GM12874 (cell line): ENCODE measurements around the gene DVL1.

Experiments
- TF ChIP-seq, protein P1 (sequence below): IDR thresholded peaks from 2 replicates; pipeline ENCODE4 v1.5.1; 2011; ENCODE audit warnings: low read depth, mild to moderate bottlenecking, control low read depth, low read length, moderate library complexity; ENCODE audit not compliant: insufficient read depth

Gene DVL1

DNA sequence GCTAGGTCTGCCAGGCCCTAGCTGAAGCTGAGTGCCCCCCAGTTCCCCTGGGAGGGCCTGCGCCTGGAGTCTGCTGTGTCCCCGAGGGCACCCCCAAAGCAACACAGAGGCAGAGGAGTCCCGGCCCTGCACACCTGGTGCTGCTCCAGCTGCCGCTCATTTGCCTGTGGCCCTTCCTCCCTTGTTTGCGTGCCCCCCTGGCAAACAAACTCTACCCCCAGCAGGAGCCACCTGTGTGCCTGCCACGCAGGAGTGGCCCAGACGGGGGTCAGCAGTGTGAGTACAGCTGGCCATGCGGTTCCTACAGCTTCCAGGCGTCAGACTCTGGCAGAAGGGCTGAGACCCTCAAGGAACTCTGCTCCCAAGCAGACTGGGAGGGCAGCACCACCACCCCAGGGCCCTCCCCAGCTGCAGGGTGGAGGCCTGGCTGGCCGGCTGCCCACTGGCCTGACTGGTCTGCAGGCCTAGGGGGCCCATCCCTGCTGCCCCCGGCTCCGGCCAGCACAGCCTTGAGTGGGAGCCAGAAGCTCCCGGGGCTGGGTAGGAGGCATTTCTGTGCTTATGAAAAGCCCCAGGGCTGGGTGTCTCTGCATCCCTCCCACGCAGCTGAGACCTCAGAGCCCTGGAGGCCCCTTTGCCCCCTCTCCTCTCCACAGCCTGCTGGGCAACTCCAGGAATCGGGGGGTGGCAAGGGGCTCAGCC, 18.7 kb downstream of the DVL1 start:
- TF ChIP-seq, protein P1, sequence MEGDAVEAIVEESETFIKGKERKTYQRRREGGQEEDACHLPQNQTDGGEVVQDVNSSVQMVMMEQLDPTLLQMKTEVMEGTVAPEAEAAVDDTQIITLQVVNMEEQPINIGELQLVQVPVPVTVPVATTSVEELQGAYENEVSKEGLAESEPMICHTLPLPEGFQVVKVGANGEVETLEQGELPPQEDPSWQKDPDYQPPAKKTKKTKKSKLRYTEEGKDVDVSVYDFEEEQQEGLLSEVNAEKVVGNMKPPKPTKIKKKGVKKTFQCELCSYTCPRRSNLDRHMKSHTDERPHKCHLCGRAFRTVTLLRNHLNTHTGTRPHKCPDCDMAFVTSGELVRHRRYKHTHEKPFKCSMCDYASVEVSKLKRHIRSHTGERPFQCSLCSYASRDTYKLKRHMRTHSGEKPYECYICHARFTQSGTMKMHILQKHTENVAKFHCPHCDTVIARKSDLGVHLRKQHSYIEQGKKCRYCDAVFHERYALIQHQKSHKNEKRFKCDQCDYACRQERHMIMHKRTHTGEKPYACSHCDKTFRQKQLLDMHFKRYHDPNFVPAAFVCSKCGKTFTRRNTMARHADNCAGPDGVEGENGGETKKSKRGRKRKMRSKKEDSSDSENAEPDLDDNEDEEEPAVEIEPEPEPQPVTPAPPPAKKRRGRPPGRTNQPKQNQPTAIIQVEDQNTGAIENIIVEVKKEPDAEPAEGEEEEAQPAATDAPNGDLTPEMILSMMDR: no peak

DNA sequence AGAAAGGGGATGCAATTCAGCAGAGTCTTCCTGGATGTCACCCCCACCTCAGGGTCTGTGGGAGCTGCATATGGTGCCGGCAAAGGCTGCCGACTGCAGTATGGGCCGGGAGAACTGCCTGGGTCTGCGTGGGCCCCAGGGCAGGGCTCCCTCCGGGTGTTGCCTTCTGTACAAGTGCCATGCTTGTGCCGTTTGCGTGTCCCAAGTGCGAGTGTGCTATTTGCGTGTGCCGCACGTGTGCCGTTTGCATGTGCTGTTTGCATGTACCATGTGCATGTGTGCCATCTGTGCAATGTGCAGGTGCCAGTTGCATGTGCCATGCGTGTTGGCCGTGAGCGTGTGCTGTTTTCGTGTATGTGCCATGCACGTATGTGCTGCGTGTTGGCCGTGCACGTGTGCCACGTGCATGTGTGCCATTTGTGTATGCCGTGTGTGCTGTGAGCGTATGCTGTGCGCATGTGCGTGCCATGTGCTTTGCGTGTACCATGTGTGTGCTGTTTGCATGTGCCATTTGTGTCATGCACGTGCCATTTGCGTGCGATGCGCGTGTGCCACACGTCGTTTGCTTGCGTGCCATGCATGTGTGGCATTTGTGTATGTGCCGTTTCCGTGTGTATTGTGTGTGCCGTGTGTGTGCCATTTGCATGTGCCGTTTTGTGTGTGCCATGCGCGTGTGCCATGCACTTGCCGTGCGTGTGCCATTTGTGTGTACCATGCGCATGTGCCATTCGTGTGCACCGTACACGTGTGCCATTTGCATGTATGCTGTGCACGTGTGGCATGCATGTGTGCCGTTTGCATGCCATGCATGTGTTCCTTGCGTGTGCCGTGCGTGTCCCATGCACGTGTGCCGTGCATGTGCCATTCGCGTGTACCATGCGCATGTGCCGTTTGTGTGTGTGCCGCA, 19.7 kb downstream of the DVL1 start:
- TF ChIP-seq, protein P1: no peak

DNA sequence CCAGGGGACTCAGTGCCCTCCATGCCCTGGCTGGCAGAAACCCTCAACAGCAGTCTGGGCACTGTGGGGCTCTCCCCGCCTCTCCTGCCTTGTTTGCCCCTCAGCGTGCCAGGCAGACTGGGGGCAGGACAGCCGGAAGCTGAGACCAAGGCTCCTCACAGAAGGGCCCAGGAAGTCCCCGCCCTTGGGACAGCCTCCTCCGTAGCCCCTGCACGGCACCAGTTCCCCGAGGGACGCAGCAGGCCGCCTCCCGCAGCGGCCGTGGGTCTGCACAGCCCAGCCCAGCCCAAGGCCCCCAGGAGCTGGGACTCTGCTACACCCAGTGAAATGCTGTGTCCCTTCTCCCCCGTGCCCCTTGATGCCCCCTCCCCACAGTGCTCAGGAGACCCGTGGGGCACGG, 21.0 kb downstream of the DVL1 start:
- TF ChIP-seq, protein P1: no peak

DNA sequence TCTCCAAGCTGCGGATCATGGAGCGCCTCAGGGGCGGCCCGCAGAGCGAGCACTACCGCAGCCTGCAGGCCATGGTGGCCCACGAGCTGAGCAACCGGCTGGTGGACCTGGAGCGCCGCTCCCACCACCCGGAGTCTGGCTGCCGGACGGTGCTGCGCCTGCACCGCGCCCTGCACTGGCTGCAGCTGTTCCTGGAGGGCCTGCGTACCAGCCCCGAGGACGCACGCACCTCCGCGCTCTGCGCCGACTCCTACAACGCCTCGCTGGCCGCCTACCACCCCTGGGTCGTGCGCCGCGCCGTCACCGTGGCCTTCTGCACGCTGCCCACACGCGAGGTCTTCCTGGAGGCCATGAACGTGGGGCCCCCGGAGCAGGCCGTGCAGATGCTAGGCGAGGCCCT, 21.9 kb downstream of the DVL1 start:
- TF ChIP-seq, protein P1: no peak

DNA sequence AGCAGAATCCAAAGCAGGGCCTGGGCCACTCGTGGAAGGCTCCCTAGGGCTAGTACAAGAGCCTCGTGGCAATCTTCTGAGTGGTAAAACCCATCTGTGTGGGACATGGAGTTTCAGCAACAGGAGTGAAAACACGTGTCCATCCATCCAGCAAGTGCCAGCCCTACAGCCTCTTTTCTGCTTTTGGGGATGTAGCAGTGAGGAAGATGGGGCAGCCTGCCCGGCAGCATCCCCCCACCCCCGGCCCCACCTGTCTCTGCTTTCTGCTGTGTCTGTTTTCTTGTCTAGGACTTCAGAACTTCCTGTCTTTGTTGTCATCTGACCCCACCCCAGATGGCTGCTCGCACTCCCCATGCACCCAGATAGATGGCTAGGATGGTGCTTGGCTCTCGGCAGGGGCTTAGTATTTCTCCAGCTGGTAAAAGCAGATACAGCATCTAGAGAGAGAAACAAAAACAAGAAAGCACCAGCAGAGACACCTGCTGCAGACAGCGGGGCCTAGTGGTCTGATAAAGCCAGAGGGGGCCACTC, 23.1 kb downstream of the DVL1 start:
- TF ChIP-seq, protein P1: no peak

DNA sequence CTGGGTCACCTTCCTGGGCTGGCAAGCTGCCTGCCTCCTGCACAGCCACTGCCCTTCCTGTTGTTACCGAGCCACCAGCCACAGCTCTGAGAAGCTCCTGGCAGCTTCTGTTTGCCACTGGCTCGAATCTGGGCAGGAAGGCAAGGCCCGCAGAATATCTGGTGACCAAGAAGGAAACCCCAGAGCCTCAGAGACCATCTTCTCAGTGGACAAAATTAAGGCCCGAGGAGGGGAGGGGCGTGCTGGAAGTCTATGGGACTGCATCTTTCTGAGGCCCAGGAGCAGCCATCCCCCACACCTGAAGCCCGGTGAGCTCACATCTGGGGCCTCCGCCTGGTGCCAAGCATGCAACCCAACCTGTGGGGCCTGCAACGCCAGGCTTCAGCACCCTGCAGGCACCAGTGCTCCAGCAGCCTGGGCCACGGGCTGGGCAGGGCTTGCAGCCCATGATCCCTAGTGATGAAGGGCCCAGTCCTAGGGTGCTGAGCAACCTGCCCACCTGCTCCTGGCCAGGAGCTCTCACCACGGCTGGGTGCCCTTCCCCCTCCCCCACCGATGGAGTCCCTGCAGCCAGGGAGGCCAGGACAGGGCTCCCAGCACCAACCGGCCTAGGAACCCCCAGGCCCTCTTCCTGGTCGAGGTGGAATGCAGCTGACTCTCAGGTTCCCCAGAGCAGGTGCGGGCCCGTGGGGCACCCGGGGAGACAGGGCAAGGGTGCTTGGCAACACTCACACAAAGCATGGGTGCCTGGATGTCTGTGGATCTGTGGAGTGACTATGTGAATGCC, 23.7 kb downstream of the DVL1 start:
- TF ChIP-seq, protein P1: no peak
